H7 (cell line): ENCODE data around the gene NDUFV3. TPM values are rescaled to one million over a fixed set of nuclear protein-coding genes. Genes with fewer than 3 reads are reported as not detected.
"Not testable (repeated sequence)": the region's sequence is repeated elsewhere in the genome, so short reads cannot be mapped to it uniquely, and the experiment has no call there.

Experiments
- DNase-seq: peaks from one replicate; pipeline ENCODE4 v3.0.0; 2012
- H3K27me3 ChIP-seq: 2 replicates; pipeline ENCODE4 v1.6.0; 2011; ENCODE audit warnings: mild to moderate bottlenecking, low read length; ENCODE audit not compliant: control insufficient read depth, insufficient read depth
- H3K36me3 ChIP-seq: replicated peaks from 2 replicates; pipeline ENCODE4 v1.5.1; 2011; ENCODE audit warnings: low read length; ENCODE audit not compliant: control insufficient read depth, insufficient read depth
- H3K4me3 ChIP-seq: 2 replicates; pipeline ENCODE4 v1.5.1; 2011; ENCODE audit warnings: low read depth, mild to moderate bottlenecking, control low read depth, low read length, moderate library complexity; ENCODE audit not compliant: insufficient read depth
- total RNA-seq: library from RNA; depleted of rRNA; stranded (reverse); fragments of >200 nt; shearing (Covaris generic); gene quantifications from 2 replicates; pipeline ENCODE4 v1.2.3, GENCODE V29; 2014

NDUFV3 gene
- total RNA-seq, 1 experiment from 2014 or later = 41.9 TPM

GRCh38 chr21:42863504-42863870 is 29.6 kb upstream of the NDUFV3 start:
- peaks cover 34% of the 10 kb centered on the region for H3K36me3 ChIP-seq
- H3K4me3 ChIP-seq = no peak overlapping the region
- no peaks in the 10 kb centered on the region for H3K27me3 ChIP-seq
- no peak for DNase-seq

GRCh38 chr21:42864286-42864685 is 28.8 kb upstream of the NDUFV3 start:
- peak; percentile 73 for DNase-seq
- no peaks in the 10 kb centered on the region for H3K27me3 ChIP-seq
- H3K4me3 ChIP-seq = no peak overlapping the region
- peaks cover 38% of the 10 kb centered on the region for H3K36me3 ChIP-seq

- Histone ChIP-seq H3K4me3 (no peak overlapping the region), H3K36me3 (peaks cover 38% of the 10 kb centered on the region), H3K27me3 (no peaks in the 10 kb centered on the region)
- peak; percentile 65 for DNase-seq
Measured at GRCh38 chr21:42864815-42865775, 28.0 kb upstream of the NDUFV3 start.

GRCh38 chr21:42865776-42866160 is 27.3 kb upstream of the NDUFV3 start:
- Histone ChIP-seq H3K36me3 (peaks cover 39% of the 10 kb centered on the region), H3K4me3 (no peak overlapping the region), H3K27me3 (no peaks in the 10 kb centered on the region)
- DNase-seq = no peak

- H3K36me3 ChIP-seq = peaks cover 40% of the 10 kb centered on the region
Measured at GRCh38 chr21:42868196-42868595, 24.9 kb upstream of the NDUFV3 start.

GRCh38 chr21:42873096-42873495 is 20.0 kb upstream of the NDUFV3 start:
- H3K36me3 ChIP-seq = peaks cover 44% of the 10 kb centered on the region
- no peaks in the 10 kb centered on the region for H3K27me3 ChIP-seq
- DNase-seq = peak; percentile 6
- H3K4me3 ChIP-seq = no peak overlapping the region

More at GRCh38 chr21:42868196-42868595, 24.9 kb upstream of the NDUFV3 start:
- DNase-seq = peak; percentile 23
- Histone ChIP-seq H3K4me3 (no peak overlapping the region), H3K27me3 (no peaks in the 10 kb centered on the region)

- H3K27me3 ChIP-seq, DNase-seq, H3K4me3 ChIP-seq: not testable (repeated sequence)
- peaks cover 29% of the 10 kb centered on the region for H3K36me3 ChIP-seq
Measured at GRCh38 chr21:42875811-42876210, 17.3 kb upstream of the NDUFV3 start.

GRCh38 chr21:42878678-42878992 is 14.5 kb upstream of the NDUFV3 start:
- Histone ChIP-seq H3K4me3 (peak overlapping the region; percentile 98), H3K36me3 (peaks cover 10% of the 10 kb centered on the region), H3K27me3 (no peaks in the 10 kb centered on the region)
- no peak for DNase-seq

- H3K27me3 ChIP-seq = no peaks in the 10 kb centered on the region
- peaks cover 7% of the 10 kb centered on the region for H3K36me3 ChIP-seq
- DNase-seq = peak; percentile 99
- peak within 1 kb of the TSS; percentile 98 for H3K4me3 ChIP-seq
Measured at GRCh38 chr21:42878993-42879787, 13.9 kb upstream of the NDUFV3 start, which contains the start of gene WDR4. Gene WDR4 (minus strand): TSS chr21:42879539. CDS start chr21:42879495, 44 bp downstream.

- H3K4me3 ChIP-seq = peak overlapping the region; percentile 98; the same call in 1 of the 2 replicates
- H3K27me3 ChIP-seq = no peaks in the 10 kb centered on the region
- peaks cover 6% of the 10 kb centered on the region for H3K36me3 ChIP-seq
- DNase-seq = no peak
Measured at GRCh38 chr21:42880352-42880751, 12.8 kb upstream of the NDUFV3 start.

- no peaks in the 10 kb centered on the region for H3K27me3 ChIP-seq
- no peak for DNase-seq
- no peak overlapping the region for H3K4me3 ChIP-seq
- no peaks in the 10 kb centered on the region for H3K36me3 ChIP-seq
Measured at GRCh38 chr21:42883921-42884320, 9.2 kb upstream of the NDUFV3 start.

GRCh38 chr21:42887326-42887725 is 5.8 kb upstream of the NDUFV3 start:
- no peaks in the 10 kb centered on the region for H3K36me3 ChIP-seq
- no peak overlapping the region for H3K4me3 ChIP-seq
- H3K27me3 ChIP-seq = no peaks in the 10 kb centered on the region
- no peak for DNase-seq

GRCh38 chr21:42892582-42892930 is 553 bp upstream of the NDUFV3 start:
- Histone ChIP-seq H3K4me3 (peak overlapping the region; percentile 60), H3K36me3 (peaks cover 6% of the 10 kb centered on the region), H3K27me3 (no peaks in the 10 kb centered on the region)
- DNase-seq = no peak

- Histone ChIP-seq H3K27me3 (no peaks in the 10 kb centered on the region), H3K36me3 (peaks cover 36% of the 10 kb centered on the region), H3K4me3 (no peak overlapping the region)
- DNase-seq = no peak
Measured at GRCh38 chr21:42900446-42900845, 7.3 kb downstream of the NDUFV3 start.

GRCh38 chr21:42903817-42904216 is 10.7 kb downstream of the NDUFV3 start:
- Histone ChIP-seq H3K27me3 (no peaks in the 10 kb centered on the region), H3K4me3 (no peak overlapping the region), H3K36me3 (peaks cover 32% of the 10 kb centered on the region)
- no peak for DNase-seq
